CD4-positive, alpha-beta T cell treated with Interleukin-17A for 4 hours (primary cell): ENCODE results near the gene NET1.

ENCODE experiments used
- DNase-seq: peaks from one replicate; pipeline ENCODE4 v3.0.0-alpha.2; 2020; ENCODE audit warnings: mixed read lengths

Gene NET1

DNA sequence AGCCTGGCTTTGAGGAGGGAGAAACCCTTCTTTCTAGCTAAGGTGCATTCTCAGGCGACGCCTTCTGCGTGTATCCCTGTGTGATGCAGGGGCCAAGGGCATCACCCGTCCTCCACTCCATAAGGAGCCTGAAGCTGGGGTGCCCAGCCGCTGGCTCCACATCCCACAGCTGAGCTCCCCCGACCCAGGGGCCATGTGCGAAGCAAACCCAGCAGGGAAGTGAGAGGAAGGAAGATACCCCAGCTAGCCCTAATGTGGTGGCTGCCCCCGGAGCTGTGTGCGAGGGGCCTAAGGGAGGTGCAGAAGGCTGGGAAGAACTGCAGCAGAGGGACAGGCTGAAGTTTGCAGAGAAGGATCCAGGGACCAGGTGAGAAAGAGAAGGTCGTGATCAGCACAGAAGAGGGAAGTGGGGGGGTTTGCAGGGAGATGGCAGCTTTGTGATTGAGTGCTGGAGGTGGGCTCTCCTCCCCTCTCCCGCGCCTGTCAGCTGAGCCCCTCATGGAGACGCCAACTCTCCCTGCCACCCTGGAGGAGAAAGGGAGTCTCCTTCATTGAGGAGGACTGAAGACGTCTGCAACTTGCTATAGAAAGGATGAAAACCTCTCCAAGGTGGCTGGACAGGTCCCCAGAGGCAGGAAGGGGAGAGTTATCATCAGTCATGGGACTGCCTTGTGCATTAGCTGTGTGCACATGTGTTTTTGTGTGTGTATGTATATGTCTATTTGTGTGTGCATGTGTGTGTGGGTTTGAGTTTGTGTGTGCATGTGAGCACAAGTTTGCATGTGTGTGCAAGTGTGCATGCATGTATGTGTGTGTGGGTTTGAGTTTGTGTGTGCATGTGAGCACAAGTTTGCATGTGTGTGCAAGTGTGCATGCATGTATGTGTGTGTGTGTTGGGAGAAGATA, 90.5 kb downstream of the NET1 start:
- DNase-seq, result no peak

DNA sequence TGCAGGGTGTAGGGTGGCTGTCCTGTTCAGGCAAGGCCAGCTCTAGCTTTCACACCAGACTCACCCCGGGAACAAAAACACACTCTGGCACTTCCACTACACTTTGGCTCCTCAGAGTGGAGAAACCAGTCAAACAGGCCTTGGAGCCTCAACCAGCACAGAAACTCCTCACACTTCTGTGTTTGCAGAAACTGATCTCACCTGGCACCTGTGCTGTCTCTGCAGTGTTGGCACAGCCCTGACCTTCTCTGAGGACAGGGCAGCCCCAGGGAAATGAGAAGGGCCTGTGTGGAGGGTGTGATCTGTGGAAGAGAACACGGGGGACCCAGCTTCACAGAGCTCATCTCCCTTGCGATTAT, 91.1 kb downstream of the NET1 start:
- no peak for DNase-seq

DNA sequence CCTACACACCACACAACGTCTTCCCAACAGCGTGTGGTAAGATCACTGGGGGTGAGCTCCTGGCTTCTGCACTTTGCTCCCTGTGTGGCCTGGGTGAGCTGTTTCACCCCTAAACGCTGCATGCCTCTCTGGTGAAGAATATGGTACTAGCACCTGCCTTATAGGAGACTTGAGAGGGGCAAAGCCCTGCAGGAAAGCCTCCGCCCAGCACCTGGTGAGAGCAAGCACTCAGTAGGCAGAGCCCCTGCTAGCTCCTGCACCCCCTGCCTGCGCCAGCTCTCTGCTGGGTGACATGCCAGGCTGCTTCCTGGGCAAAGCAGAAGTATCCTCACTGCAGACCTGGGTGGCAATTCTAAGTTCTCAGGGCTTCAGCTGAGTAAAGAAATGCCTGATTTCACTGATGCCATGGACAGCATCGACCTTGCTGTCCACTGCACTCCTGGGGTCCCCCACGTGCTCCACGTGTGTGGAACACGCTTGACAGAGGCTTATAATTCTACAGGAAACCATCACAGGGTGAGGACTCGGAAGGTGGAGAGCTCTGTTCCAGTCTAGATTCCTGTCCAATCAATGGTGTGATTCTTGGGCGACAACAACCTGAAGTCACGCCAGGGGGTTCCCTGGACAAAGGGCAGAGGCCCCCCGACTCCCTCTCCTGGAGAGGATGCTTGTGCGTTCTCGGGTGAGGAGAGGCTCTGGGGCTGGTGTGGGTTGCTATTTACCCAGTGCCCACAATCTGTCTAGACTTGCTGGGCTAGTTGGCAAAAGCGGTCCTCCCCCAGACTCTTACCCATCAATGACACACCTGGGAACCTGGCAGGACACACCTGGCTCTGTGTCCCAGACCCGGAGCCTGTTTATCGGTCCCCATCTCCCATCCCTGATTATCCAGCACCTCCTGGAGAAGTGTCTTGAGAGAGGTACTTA, 92.1 kb downstream of the NET1 start:
- no peak for DNase-seq

DNA sequence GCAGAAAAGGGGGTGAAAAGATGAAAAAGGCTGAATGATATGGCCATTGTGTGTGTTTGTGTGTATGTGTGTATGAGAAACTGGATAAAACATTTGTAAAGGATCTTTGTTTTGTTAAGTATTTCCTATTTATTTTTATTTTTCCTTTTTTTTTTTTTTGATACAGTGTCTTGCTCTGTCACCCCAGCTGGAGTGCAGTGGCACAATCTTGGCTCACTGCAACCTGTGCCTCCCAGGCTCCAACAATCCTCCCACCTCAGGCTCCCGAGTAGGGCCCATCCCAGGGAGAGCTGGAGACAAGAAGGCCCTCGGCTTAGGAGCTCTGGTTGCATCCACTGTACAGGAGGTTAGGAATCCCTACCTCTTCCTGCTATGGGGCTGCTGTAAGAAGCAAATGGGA, 93.9 kb downstream of the NET1 start:
- DNase-seq, result no peak

DNA sequence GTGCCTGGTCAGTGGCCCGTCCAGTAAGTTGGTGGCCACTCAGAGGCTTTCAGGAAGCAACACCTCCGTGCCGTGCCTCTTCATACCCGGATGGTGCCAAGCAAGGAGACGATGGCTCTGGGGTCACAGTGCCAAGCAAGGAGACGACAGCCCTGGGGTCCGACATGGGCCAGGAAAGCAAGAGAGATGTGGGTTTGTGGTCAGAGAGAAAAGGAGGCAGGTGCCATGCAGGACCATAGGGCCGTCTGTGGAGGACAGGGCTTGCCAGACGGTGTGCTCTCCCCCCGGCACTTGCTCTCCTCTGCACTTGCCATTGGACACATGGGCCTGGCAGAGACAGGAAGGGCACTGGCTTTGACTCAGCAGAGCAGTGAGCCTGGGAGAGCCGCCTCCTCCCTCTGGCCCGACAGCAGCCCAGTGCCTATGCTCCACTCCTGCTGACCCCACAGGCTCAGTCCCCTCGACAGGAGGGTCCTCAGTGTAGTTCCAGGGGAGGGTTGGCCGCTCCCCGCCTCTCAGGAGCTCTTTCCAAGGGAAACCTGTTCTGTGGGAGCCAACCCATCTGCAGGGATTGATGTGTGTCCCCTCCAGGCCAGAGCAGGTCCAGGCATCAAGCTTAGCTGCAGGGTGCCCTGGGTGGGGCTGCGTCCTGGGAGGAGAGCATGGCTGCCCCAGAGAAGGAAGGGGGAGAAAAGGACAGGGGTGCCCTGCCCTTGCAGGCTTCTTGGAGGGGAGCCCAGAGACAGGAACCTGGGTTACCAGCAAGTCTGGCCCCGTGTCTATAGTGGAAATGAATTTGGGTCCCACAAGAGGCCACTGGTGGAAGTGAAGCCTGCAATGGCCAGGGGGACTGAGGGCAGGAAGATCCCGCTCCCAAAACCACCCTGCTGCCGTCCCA, 94.6 kb downstream of the NET1 start:
- no peak for DNase-seq

DNA sequence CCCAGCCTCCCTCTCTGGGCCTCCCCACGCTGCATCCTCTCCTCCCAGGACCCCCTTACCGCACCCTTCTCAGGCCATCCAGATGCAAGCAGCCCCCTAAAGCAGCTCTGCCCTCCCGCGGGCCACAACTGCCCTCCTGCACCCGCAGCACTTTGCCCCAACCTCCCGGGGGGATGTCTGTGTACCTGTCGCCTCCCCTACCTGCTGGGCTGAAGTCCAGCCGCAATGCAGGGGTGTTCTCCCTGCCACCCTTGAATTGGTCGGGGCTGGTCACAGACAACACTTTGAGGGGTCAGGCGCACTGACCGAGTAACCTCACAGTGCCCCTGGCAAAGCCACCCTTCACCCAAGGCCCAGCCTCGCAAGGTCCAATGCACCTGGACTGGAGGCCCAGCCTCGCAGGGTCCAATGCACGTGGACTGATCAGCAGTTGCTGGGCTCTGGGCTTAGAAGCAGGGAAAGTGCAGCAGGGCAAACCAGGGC, 95.3 kb downstream of the NET1 start:
- no peak for DNase-seq

DNA sequence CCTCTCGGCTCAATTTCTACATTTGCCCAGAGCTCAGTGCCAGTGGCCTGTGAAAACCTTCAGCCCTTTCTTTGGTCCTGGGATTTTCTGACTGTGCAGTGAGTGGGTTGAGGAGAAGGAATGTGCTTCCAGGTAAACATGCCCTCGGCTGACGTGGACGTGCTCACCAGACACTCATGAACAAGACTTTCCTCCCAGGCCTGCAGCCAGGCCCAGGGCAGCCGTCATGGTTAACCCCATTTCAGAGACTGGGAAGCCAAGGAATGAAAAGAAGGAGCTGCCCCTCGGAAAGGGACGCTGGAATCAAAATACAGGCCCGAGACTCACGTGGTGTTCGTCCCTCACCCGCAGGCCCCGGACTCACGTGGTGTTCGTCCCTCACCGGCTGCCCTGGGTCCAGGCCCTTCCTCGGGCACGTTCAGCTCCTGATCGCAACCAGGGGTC, 95.8 kb downstream of the NET1 start:
- no peak for DNase-seq
